CD4-positive, alpha-beta T cell treated with Interleukin-15 for 1 hour (primary cell): ENCODE measurements around the gene MAP2K2.
"Not testable (repeated sequence)": the region's sequence is repeated elsewhere in the genome, so short reads cannot be mapped to it uniquely, and the experiment has no call there.

ENCODE experiments used
- DNase-seq: peaks from one replicate; pipeline ENCODE4 v3.0.0-alpha.2; 2020

The MAP2K2 gene

GRCh38 chr19:4129050-4129449, 5.1 kb upstream of the MAP2K2 start:
- not testable (repeated sequence) for DNase-seq

DNA sequence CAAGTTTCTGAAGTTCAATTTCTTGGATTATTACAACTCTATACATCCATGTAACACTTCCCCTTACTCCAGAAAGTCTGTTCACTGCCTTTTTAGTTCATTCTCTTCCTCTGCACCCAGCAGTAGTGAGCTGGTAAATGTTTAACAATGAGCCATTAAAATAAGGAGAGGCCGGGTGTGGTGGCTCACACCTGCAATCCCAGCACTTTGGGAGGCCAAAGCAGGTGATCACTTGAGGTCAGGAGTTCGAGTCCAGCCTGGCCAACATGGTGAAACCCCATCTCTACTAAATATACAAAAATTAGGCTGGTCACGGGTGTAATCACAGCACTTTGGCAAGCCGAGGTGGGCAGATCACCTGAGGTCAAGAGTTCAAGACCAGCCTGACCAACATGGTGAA, 3.4 kb upstream of the MAP2K2 start:
- DNase-seq = not testable (repeated sequence)

DNA sequence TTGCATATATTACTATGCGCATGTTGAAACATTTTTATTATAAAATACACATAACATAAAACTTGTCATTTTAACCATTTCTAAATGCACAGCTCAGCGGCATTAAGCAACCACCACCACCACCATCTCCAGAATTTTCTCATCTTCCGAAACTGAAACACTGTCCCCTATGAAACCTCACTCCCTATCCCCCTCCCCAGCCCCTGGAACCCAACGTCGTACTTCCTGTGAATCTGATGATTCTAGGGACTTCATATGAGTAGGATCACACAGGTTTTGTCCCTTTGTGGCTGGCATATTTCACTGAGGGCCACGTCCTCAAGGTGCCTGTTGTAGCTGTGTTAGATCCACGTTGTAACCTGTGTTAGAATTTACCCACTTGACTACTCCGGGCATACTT, 716 bp upstream of the MAP2K2 start:
- no peak for DNase-seq

DNA sequence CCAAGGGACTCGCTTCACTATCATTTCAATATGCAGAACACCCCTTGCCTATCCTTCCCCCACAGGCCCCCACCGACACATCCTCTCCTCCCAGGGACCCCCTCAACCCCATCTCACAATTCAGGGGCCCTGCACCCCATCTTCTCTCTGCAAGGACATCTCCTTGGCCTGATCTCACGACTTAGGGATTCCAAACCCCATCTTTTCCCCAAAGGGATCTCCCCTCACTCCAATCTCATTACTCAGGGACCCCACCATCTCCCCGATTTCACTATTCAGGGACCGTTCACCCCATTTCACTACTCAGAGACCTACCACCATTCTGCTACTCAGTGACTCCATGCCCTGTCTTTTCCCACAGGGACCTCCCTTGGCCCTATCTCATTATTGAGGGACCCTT, 1.4 kb downstream of the MAP2K2 start:
- DNase-seq = no peak

- no peak for DNase-seq
Measured at GRCh38 chr19:4121815-4122214, 2.1 kb downstream of the MAP2K2 start.

DNA sequence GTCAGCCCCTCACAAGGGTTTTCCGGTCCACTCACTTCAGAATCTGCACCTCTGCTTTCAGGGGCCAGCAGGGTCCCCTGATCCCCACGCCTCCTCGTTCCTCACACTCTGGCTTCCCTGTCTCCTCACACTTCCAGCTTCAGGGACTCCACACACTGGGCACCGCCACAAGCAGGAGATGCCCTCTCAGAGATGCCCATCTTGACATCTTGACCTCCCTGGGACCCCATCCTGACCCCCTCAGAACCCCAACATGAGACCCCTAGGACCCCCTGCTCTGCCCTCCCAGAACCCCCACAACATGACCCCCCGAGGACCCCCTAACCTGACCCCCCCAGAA, 2.7 kb downstream of the MAP2K2 start:
- no peak for DNase-seq

DNA sequence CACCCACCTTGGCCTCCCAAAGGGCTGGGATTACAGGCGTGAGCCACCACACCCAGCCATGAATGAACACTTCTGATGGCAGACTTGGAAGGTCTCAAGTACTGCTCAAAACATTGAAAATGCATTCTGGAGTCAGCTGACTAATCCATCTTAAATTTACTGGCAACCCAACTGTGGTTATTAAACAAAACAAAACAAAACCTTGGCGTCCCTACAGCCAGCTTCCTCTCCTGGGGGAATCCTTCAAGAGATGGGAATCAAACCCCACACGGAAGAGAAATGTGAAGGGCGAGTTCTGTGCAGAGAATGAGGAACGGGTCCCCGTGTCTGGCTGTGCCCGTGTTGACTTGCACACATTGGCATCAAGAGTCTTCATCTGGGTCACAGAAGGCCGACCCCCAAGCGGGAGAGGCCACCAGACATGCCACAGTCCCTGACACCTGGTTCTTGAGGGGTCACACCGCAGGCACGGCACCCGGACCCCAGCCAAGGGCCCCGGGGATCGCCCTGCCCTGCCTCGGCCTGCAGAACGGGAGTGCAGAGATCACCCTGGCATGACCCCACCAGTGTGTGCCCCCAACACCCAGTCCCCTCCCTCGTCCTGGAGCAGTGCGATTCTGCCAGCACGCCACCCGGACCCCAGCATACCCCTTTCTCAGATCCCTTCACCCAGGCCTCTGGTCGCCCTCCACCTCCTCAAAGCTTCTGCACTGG, 3.2 kb downstream of the MAP2K2 start:
- no peak for DNase-seq

GRCh38 chr19:4119763-4120162, 4.2 kb downstream of the MAP2K2 start:
- no peak for DNase-seq

DNA sequence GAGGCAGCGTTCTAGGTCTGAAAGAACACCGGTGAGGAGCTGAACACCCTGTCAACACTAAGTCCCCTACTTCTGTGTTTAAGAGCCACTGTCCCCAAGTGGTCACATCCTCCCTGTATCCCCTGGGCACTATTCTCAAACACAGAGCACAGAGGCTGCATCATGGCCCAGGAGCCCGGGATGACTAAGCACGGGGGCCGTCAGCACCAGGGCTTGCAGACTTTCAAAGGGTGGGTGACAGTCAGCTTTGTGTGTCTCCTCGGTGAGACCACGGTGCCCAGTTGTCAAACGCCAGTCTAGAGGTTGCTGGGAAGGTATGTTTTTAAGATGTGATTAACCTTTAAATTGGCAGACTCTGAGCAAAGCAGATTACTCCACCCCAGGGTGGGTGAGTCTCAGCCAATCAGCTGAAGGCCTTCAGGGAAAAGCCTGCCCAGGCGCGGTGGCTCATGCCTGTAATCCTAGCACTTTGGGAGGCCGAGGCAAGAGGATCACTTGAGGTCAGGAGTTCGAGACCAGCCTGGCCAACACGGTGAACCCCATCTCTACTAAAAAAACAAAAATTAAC, 8.0 kb downstream of the MAP2K2 start:
- no peak for DNase-seq

DNA sequence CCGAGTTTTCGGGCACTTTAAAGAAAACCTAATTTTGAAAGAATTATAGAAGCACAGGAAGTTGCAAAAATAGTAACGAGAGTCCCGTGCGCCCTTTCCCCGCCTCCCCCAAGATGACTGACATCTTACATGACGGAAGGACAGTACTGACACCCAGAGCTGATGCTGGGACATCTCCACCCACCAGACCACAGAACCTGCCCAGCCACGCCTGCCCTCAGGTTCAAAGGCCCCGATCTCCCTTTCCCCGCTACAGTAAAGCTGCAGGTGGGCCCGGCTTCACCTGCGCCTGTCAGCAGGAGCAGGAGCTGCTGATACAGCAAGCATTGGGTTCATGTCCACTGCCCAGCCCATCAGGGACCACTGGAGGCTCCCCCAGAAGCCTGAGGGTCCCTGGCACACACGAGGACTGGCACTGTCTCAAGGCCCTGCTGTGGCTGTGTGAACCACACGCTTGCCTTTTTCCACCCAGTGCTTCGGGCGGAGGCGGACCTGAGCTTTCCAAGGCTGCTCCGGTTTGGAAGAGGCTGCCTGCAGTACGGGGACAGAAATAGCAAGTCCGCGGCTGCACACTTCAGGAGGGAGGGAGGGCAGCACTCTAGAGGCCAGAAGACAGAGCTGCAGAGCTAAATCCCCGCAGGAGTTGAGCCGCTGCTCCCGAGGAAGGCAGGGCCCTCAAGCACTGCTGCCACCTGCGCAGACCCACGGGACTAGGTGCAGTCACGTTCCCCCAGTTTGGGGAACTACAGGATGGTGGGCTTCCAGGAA, 8.7 kb downstream of the MAP2K2 start:
- peak; percentile 75 for DNase-seq

- DNase-seq = no peak
Measured at GRCh38 chr19:4114181-4114580, 9.7 kb downstream of the MAP2K2 start.

DNA sequence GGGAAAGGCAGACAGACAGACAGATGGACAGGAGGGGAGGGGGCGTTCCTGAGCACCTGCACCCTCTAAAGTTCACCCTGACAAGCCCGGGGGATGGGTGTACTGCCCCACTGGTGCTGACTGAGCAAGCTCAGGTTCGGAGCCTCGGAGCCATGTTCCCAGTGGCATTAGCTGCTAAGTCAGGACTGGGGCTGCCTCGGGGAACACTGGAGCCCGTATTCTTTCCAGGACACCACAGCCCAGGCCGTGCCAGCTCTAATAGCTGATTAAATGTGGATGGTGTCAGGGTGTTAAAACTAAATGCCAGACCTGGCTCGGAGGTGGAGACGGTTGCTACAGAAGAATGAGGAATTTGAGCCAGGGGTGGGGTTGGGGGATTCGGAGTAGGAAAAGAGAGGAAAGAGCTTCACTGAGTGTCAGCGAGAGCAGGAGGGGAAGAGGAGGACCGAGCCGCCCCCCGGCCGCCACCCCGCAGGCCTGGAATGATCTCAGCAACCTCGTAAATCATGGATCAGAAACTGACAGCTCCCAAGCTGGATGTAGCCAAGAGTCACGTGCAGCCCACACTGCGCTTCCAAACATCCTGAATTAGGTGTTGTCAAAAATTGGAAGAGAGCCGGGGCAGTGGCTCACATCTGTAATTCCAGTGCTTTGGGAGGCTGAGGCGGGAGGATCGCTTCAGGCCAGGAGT, 10.4 kb downstream of the MAP2K2 start:
- no peak for DNase-seq

DNA sequence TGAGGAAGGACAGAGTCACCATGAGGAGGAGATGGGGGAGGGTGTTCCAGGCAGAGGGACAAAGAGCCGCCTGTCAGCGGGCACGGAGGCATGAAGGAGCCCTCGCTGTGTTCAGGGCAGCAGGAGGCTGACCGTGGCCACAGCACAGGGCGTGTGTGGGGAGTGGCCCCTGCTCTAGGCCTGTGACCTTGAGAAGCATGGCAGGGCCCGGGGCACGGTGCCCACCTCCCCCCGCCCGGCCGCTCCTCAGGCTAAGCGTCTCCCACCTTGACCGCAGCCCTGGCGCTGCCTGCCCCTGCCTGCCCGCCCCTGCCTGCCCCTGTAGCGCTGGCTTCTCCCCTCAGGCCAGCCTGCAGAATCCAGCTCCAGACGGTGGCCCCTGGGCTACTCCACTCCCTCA, 11.6 kb downstream of the MAP2K2 start:
- no peak for DNase-seq

DNA sequence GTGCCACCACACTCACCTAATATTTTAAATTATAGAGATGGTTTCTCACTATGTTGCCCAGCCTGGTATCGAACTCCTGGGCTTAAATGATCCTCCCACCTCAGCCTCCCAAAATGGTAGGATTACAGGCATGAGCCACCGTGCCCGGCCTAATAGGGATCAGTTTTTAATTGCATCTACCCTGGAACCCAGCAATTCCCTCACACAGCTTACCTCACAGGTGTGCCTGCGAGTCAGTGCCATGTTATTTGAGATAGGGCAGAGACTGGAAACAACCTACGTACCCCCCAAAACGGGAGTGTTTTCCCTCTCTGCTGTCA, 14.3 kb downstream of the MAP2K2 start:
- no peak for DNase-seq

DNA sequence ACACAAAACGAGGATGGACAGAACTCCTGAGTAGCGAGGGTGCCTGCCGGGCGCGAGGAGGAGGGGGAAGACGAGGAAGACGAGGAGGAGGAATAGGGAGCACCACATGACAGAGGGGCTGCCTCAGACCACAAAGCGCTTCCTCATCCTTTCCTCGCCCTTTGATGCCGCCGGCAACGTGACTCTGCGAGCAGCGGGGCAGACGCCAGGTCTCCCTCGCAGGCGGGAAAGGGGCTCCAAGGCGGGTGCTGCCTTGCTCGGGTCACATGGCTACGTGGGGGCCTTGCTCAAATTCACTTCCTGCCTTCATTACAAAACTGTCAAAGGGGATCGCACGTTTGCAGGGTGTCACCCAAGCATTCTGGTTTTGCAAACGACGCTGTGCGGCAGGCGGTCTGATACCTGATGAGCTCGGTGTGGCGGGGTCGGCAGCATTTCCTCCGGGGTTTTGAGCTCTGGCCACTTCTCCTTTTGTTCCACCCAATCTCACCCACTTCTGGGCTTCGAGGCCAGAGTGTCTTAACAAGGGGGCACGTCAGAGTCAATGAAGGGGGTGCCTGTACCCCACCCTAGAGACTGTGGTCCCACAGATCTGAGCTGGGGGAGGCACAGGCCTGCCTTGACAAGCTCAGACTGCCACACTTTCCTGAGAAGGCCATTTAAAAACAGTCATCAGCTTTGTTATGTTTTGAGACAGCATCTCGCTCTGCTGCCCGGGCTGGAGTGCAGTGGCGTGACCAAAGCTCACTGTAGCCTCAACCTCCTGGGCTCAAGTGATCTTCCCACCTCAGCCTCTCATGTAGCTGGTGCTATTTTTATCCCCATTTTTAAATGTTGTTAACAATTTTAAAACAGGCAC, 14.9 kb downstream of the MAP2K2 start:
- peak; percentile 84 for DNase-seq

GRCh38 chr19:4103080-4103433, 20.9 kb downstream of the MAP2K2 start:
- DNase-seq = no peak

DNA sequence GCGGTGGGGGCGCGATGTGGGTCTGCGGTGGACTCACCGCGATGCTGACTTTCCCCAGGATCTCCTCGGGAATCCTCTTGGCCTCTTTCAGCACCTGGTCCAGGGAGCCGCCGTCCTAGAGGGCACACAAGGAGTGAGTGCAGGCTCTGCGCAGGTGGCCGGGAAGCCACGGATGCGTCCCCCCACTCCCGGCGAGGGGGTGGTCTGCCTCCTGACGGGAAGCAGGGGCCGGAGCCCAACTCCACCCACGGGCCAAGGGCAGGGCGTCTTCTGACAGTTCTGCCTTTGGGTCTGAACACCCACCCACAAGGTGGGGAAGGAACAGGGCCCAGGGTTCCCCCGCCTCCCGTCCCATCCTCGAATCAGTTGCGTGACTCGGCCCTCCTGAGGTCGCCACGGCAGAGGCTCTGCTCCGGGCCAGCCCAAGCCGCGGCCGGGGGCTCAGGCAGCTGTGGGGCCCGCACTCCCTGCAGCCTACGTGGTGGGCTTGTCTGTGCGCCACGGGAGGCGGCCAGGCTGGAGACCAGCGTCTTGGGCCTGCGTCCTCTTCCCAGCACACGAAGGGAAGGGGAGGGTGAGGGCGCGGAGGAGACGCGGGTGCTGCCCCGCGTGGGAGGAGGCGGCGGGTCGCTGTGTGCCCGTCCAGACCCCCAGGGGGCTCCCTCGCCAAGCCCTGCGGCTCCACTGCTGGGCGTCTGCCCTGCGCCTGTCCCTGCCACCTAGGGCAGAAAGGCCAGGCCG, 21.4 kb downstream of the MAP2K2 start:
- no peak for DNase-seq

- no peak for DNase-seq
Measured at GRCh38 chr19:4101496-4101770, 22.5 kb downstream of the MAP2K2 start.

DNA sequence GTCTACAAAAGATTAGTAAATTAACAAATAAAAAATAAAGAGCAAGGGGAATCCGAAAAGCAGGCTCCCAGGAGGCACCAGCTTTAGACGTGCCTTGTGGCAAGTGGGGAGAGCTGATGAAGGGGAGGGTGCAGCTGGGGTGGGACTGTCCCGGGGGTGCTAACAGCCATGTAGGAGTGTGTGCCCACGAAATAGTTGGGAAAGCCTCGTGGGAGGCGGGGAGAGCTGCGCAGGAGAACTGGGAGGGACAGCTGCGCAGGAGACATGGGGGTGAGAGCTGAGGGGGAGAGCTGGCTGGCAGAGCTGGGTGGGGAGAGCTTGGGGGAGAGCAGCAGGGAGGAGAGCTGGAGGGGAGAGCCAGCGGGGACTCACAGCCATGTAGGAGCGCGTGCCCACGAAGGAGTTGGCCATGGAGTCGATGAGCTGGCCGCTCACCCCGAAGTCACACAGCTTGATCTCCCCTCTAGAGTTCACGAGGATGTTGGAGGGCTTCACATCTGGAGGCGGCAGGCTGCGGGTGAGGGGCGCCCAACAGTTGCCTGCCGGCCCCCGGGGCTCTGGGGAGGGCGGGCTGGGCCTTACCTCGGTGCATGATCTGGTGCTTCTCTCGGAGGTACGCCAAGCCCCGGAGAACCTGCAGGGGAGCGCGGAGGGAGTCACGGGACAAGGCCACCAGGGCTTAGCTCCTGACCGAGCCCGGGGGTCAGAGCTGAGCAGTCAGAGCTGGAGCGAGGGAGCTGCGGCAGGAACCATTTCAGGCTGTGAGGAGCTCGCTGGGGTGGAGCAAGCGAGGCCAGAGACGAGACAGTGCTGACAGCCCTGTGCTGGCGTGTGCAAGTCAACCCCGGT, 23.1 kb downstream of the MAP2K2 start:
- no peak for DNase-seq

DNA sequence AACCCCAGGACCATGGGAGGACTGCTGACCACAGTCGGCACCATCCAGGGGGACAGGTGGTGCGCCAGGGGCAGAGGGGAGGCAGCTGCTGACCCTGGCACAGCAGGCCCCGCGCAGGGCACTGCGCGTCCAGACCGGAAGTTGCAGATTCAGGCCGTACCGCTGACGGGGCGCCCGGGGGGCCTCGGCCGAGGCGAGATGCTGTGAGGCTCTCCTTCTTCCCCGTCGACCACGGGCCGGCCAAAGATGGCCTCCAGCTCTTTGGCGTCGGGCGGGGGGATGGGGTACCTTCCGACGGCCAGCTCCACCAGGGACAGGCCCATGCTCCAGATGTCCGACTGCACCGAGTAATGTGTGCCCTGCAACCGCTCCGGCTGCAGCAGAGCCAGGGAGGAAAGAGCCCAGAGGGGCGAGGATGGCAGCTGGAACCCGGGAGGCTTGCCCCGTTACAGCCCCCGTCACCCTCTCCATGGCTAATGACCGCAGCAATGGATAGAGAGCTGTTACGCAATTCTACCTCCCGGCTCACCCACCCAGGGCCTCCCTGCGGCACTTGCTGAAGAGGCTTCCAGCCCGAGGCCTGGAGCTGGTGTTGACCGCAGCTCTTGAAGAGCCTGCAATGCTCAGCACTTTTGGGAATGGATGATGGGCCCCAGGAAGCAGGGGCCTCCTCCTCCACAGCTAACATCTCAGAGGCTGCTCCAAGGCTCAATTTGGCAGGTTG, 24.7 kb downstream of the MAP2K2 start:
- no peak for DNase-seq

GRCh38 chr19:4098493-4098892, 25.4 kb downstream of the MAP2K2 start:
- no peak for DNase-seq
